Measurements from ENCODE around the gene ACOX3. TPM values are rescaled to one million over a fixed set of nuclear protein-coding genes. Genes with fewer than 3 reads are reported as not detected.
A peak's percentile ranks its signal among the peaks of the same experiment; 100 is the strongest.

Gene ACOX3
- total and polyA plus RNA-seq, 8 donors: 13.5 to 45.5 (median 32.8) TPM

- peaks cover 13 to 23% (median 21%) of the 10 kb centered on the region in 4 donors for H3K36me3 ChIP-seq
- no peaks in the 10 kb centered on the region for H3K27me3 ChIP-seq
- no peak overlapping the region for H3K27ac ChIP-seq
- WGBS, 5 donors: 66 to 78% (median 68%) methylated on average over 10 of the region's 10 CpGs
- H3K9me3 ChIP-seq: no peaks in the 10 kb centered on the region
- DNase-seq: no peak
- peaks cover 33 to 56% (median 50%) of the 10 kb centered on the region in 4 donors for H3K4me1 ChIP-seq
- no peak for TF ChIP-seq POLR2A (IDR thresholded peaks at IDR 0.05)
- H3K4me3 ChIP-seq: peak overlapping the region in 2 of 4 donors; percentile 98 to 100
- intact Hi-C loops (cut with DNase I; ENCODE audit: low total_unique reads): no loop called here
These were observed 2.3 kb upstream of the ACOX3 start for GRCh38 chr4:8442596-8443358.

- H3K27ac ChIP-seq: peak overlapping the region in 3 of 5 donors; percentile 93 to 96 (median 93)
- TF ChIP-seq POLR2A (IDR thresholded peaks at IDR 0.05) (no peak), POLR2AphosphoS5 (IDR thresholded peaks at IDR 0.05) (no peak), EP300 (IDR thresholded peaks at IDR 0.05) (no peak), CTCF (IDR thresholded peaks at IDR 0.05) (no peak)
- H3K36me3 ChIP-seq: peaks cover 5 to 11% (median 9%) of the 10 kb centered on the region in 4 donors
- DNase-seq: no peak
- 29 to 52% (median 41%) methylated on average over 17 of the region's 17 CpGs for WGBS, 5 donors
- H3K27me3 ChIP-seq: no peaks in the 10 kb centered on the region
- H3K4me1 ChIP-seq: peaks cover 41 to 68% (median 56%) of the 10 kb centered on the region in 4 donors
- intact Hi-C loops (cut with DNase I; ENCODE audit: low total_unique reads): no loop called here
- H3K4me3 ChIP-seq: peak overlapping the region; percentile 75 to 100 (median 99)
- no peaks in the 10 kb centered on the region for H3K9me3 ChIP-seq
These were observed 1.1 kb upstream of the ACOX3 start for GRCh38 chr4:8441499-8442091.

- peaks cover 41 to 84% (median 70%) of the 10 kb centered on the region in 4 donors for H3K4me1 ChIP-seq
- H3K27me3 ChIP-seq: no peaks in the 10 kb centered on the region
- peak overlapping the region; percentile 87 to 97 (median 93) for H3K27ac ChIP-seq
- intact Hi-C loops (cut with DNase I; ENCODE audit: low total_unique reads): no loop called here
- TF ChIP-seq POLR2A (IDR thresholded peaks at IDR 0.05) (no peak), EP300 (IDR thresholded peaks at IDR 0.05) (no peak), CTCF (IDR thresholded peaks at IDR 0.05) (no peak)
- 24 to 41% (median 30%) methylated on average over 12 of the region's 12 CpGs for WGBS, 5 donors
- no peaks in the 10 kb centered on the region for H3K9me3 ChIP-seq
- no peak for DNase-seq
- no peaks in the 10 kb centered on the region for H3K36me3 ChIP-seq
- H3K4me3 ChIP-seq: peak overlapping the region; percentile 75 to 100 (median 99)
These were observed 520 bp downstream of the ACOX3 start for GRCh38 chr4:8439914-8440491.

- no peaks in the 10 kb centered on the region for H3K9me3 ChIP-seq
- intact Hi-C loops (cut with DNase I; ENCODE audit: low total_unique reads): no loop called here
- DNase-seq: peak in 1 of 2 donors; percentile 37
- H3K27me3 ChIP-seq: no peaks in the 10 kb centered on the region
- no peaks in the 10 kb centered on the region for H3K36me3 ChIP-seq
- TF ChIP-seq POLR2AphosphoS5 (IDR thresholded peaks at IDR 0.05) (no peak), CTCF (IDR thresholded peaks at IDR 0.05) (no peak), POLR2A (IDR thresholded peaks at IDR 0.05) (no peak), EP300 (IDR thresholded peaks at IDR 0.05) (no peak)
- 22 to 40% (median 35%) methylated on average over 3 of the region's 3 CpGs for WGBS, 5 donors
- H3K4me3 ChIP-seq: peak overlapping the region in 1 of 4 donors; percentile 100
- peaks cover 41 to 92% (median 76%) of the 10 kb centered on the region in 4 donors for H3K4me1 ChIP-seq
- peak overlapping the region in 4 of 5 donors; percentile 18 to 97 (median 93) for H3K27ac ChIP-seq
These were observed 1.4 kb downstream of the ACOX3 start for GRCh38 chr4:8439168-8439567.

Data from stomach (tissue), 9 donors.